ENCODE measurements around the gene TOM1L1. TPM values are rescaled to one million over a fixed set of nuclear protein-coding genes. Genes with fewer than 3 reads are reported as not detected.

TOM1L1 gene
- total and polyA plus RNA-seq, 9 donors = 5.8 to 33.0 (median 8.9) TPM

GRCh38 chr17:54967621-54968261 is 67.1 kb downstream of the TOM1L1 start:
- intact Hi-C loops (cut with DNase I) = no loop called here
- peak overlapping the region; percentile 76 for H3K4me3 ChIP-seq

GRCh38 chr17:54968262-54968987 is 67.8 kb downstream of the TOM1L1 start, which contains the start of the genes COX11 and STXBP4:
TSS of gene COX11 (minus strand) at chr17:54968654. CDS start at chr17:54968646, 8 bp downstream.
TSS of gene STXBP4 (plus strand) at chr17:54968765. CDS start at chr17:54986220, 17,455 bp downstream.
- intact Hi-C loops (cut with DNase I) = no loop called here
- no peaks in the 10 kb centered on the region for H3K27me3 ChIP-seq

More at GRCh38 chr17:54967621-54968261, 67.1 kb downstream of the TOM1L1 start:
- peaks cover 2% of the 10 kb centered on the region for H3K4me1 ChIP-seq (ENCODE audit: insufficient read depth)
- H3K27me3 ChIP-seq = no peaks in the 10 kb centered on the region
- H3K9me3 ChIP-seq = no peaks in the 10 kb centered on the region
- H3K27ac ChIP-seq = peak overlapping the region in 1 of 2 donors; percentile 63
- 0 to 1% (median 1%) methylated on average over 21 of the region's 21 CpGs for WGBS, 3 donors
- DNase-seq = no peak
- H3K36me3 ChIP-seq = no peaks in the 10 kb centered on the region
- TF ChIP-seq POLR2A (IDR thresholded peaks at IDR 0.05) (no peak), EP300 (IDR thresholded peaks at IDR 0.05) (no peak), CTCF (IDR thresholded peaks at IDR 0.05) (no peak)

GRCh38 chr17:54968988-54969332 is 68.3 kb downstream of the TOM1L1 start:
- intact Hi-C loops (cut with DNase I) = no loop called here
- WGBS, 3 donors = 0% methylated on average over 13 of the region's 13 CpGs

More at GRCh38 chr17:54968262-54968987, 67.8 kb downstream of the TOM1L1 start, which contains the start of the genes COX11 and STXBP4:
- Histone ChIP-seq H3K36me3 (no peaks in the 10 kb centered on the region), H3K9me3 (no peaks in the 10 kb centered on the region), H3K4me1 (ENCODE audit: insufficient read depth) (peaks cover 2% of the 10 kb centered on the region), H3K4me3 (peak within 1 kb of the TSS; percentile 76), H3K27ac (peak within 1 kb of the TSS; percentile 54 to 63)
- no peak for TF ChIP-seq EP300 (IDR thresholded peaks at IDR 0.05)
- TF ChIP-seq CTCF (IDR thresholded peaks at IDR 0.05) = peak in 1 of 3 donors; percentile 19
- peak; percentile 66 for TF ChIP-seq POLR2A (IDR thresholded peaks at IDR 0.05)
- 0 to 1% (median 0%) methylated on average over 54 to 57 of the region's 57 CpGs for WGBS, 3 donors
- DNase-seq = peak; percentile 91 to 96 (median 94)

More at GRCh38 chr17:54968988-54969332, 68.3 kb downstream of the TOM1L1 start:
- peak overlapping the region; percentile 54 to 63 for H3K27ac ChIP-seq
- H3K4me3 ChIP-seq = peak overlapping the region; percentile 76
- peaks cover 2% of the 10 kb centered on the region for H3K4me1 ChIP-seq (ENCODE audit: insufficient read depth)
- no peaks in the 10 kb centered on the region for H3K9me3 ChIP-seq
- H3K27me3 ChIP-seq = no peaks in the 10 kb centered on the region
- TF ChIP-seq POLR2A (IDR thresholded peaks at IDR 0.05) (no peak), CTCF (IDR thresholded peaks at IDR 0.05) (no peak), EP300 (IDR thresholded peaks at IDR 0.05) (no peak)
- H3K36me3 ChIP-seq = no peaks in the 10 kb centered on the region
- DNase-seq = no peak
